IMR-90 (cell line): ENCODE results near the gene NT5E. TPM values are rescaled to one million over a fixed set of nuclear protein-coding genes. Genes with fewer than 3 reads are reported as not detected.

Source experiments
- ATAC-seq: fragments of 200-7000 bp; cut with Tn5 transposase; 2 replicates; pipeline ENCODE4 v1.9.1; 2020; ENCODE audit warnings: low read depth, mild to moderate bottlenecking, moderate library complexity
- BruUV-seq: library from RNA; stranded (reverse); fragments of 400-500 nt; replicated peaks from 2 replicates; lab custom pipeline; 2021; lab: Mats Ljungman, UMichigan
- CTCF ChIA-PET: fragments of 300-600 bp; formaldehyde crosslinking; extraction: SDS; loops from one replicate; lab custom pipeline; 2021; ENCODE audit warnings: antibody characterized with exemption; lab: Yijun Ruan, JAX
- POLR2A ChIA-PET: fragments of 300-600 bp; sonication (Branson Sonifier 250); formaldehyde crosslinking; loops from one replicate; lab custom pipeline; 2022; ENCODE audit warnings: antibody characterized with exemption; ENCODE audit not compliant: unreplicated experiment; lab: Charles Lee
- DNase-seq: peaks from one replicate; pipeline ENCODE4 v3.0.0; 2013
- H2AFZ ChIP-seq: replicated peaks from 2 replicates; pipeline ENCODE3; 2013; ENCODE audit warnings: low read length, mild to moderate bottlenecking; ENCODE audit not compliant: poor library complexity
- H2AK5ac ChIP-seq: 2 replicates; pipeline ENCODE4 v1.6.1; 2013; ENCODE audit warnings: low read depth, low read length, inconsistent platforms
- H2AK9ac ChIP-seq: replicated peaks from 2 replicates; pipeline ENCODE3; 2013; ENCODE audit warnings: mild to moderate bottlenecking, low read depth, low read length, moderate library complexity; ENCODE audit not compliant: poor library complexity
- H2BK120ac ChIP-seq: 2 replicates; pipeline ENCODE4 v1.6.1; 2013; ENCODE audit warnings: low read depth, low read length, inconsistent platforms
- H2BK15ac ChIP-seq: 3 replicates; pipeline ENCODE4 v1.6.1; 2013; ENCODE audit warnings: low read depth, low read length, inconsistent platforms
- H2BK20ac ChIP-seq: 2 replicates; pipeline ENCODE4 v1.6.1; 2013; ENCODE audit warnings: low read depth, mild to moderate bottlenecking, inconsistent platforms, low read length, moderate library complexity
- H2BK5ac ChIP-seq: 2 replicates; pipeline ENCODE4 v1.6.1; 2013; ENCODE audit warnings: mild to moderate bottlenecking, low read depth, low read length, inconsistent platforms; ENCODE audit not compliant: poor library complexity, severe bottlenecking
- H3K14ac ChIP-seq: replicated peaks from 2 replicates; pipeline ENCODE4 v1.6.1; 2013; ENCODE audit warnings: low read depth, low read length, inconsistent platforms
- H3K18ac ChIP-seq: 2 replicates; pipeline ENCODE4 v1.6.1; 2013; ENCODE audit warnings: low read depth, low read length, control low read depth
- H3K23ac ChIP-seq: 2 replicates; pipeline ENCODE4 v1.6.1; 2013; ENCODE audit warnings: low read depth, low read length, inconsistent platforms
- H3K27ac ChIP-seq: 2 replicates; pipeline ENCODE4 v1.5.1; 2013; ENCODE audit warnings: mild to moderate bottlenecking, control low read depth, low read length; ENCODE audit not compliant: insufficient read depth
- H3K27me3 ChIP-seq: 2 replicates; pipeline ENCODE4 v1.6.1; 2013; ENCODE audit warnings: low read length; ENCODE audit not compliant: control insufficient read depth, insufficient read depth
- H3K36me3 ChIP-seq: 2 replicates; pipeline ENCODE4 v1.6.1; 2013; ENCODE audit warnings: low read length, mixed read lengths; ENCODE audit not compliant: control insufficient read depth, insufficient read depth
- H3K4ac ChIP-seq: 2 replicates; pipeline ENCODE4 v1.6.1; 2013; ENCODE audit warnings: low read depth, low read length, inconsistent platforms
- H3K4me1 ChIP-seq: 2 replicates; pipeline ENCODE4 v1.6.1; 2013; ENCODE audit warnings: low read length, mixed read lengths; ENCODE audit not compliant: control insufficient read depth, insufficient read depth
- H3K4me2 ChIP-seq: 2 replicates; pipeline ENCODE4 v1.6.1; 2013; ENCODE audit warnings: low read depth, mild to moderate bottlenecking, control low read depth, low read length, moderate library complexity
- H3K4me3 ChIP-seq: 2 replicates; pipeline ENCODE4 v1.5.1; 2013; ENCODE audit warnings: low read depth, mild to moderate bottlenecking, control low read depth, low read length, moderate library complexity; ENCODE audit not compliant: insufficient read depth
- H3K56ac ChIP-seq: 2 replicates; pipeline ENCODE4 v1.6.1; 2013; ENCODE audit warnings: low read length, inconsistent platforms; ENCODE audit not compliant: insufficient read depth; ENCODE audit errors: extremely low read depth
- H3K79me1 ChIP-seq, 2 experiments: 2 replicates each; pipeline ENCODE4 v1.6.1; 2013; ENCODE audit warnings: low read length in 2 of 2, inconsistent platforms in 1 of 2, low read depth in 1 of 2
- H3K9ac ChIP-seq: 2 replicates; pipeline ENCODE4 v1.6.1; 2013; ENCODE audit warnings: low read depth, low read length, control low read depth
- H3K9me1 ChIP-seq: 2 replicates; pipeline ENCODE4 v1.6.1; 2013; ENCODE audit warnings: low read length, inconsistent platforms; ENCODE audit not compliant: insufficient read depth
- H3K9me3 ChIP-seq: 2 replicates; pipeline ENCODE4 v1.6.1; 2013; ENCODE audit warnings: low read length; ENCODE audit not compliant: control insufficient read depth, insufficient read depth
- H4K20me1 ChIP-seq: 2 replicates; pipeline ENCODE4 v1.6.1; 2013; ENCODE audit warnings: low read length, inconsistent platforms; ENCODE audit not compliant: insufficient read depth
- H4K5ac ChIP-seq: 2 replicates; pipeline ENCODE4 v1.6.1; 2013; ENCODE audit warnings: mild to moderate bottlenecking, low read depth, low read length, control low read depth
- H4K8ac ChIP-seq, 2 experiments: 2 replicates each; pipeline ENCODE4 v1.6.1; 2013; ENCODE audit warnings: low read depth in 2 of 2, low read length in 2 of 2, control low read depth in 1 of 2, inconsistent platforms in 1 of 2
- H4K91ac ChIP-seq: 2 replicates; pipeline ENCODE4 v1.6.1; 2013; ENCODE audit warnings: low read depth, low read length, inconsistent platforms; ENCODE audit not compliant: insufficient read depth
- CHD1 ChIP-seq: IDR thresholded peaks from 2 replicates; pipeline ENCODE4 v1.6.1; 2012; ENCODE audit warnings: low read depth, low read length, improper control_type of control experiment
- FOS ChIP-seq: fragments of 150-350 bp; IDR thresholded peaks from 2 replicates; pipeline ENCODE4 v1.6.1; 2016; ENCODE audit warnings: low read depth, low read length
- WGBS, 2 experiments: methylation state at CpG; one replicate each; pipeline versions ENCODE4 v1.1.5 to v1.1.7; 2013; ENCODE audit warnings: missing lambda C conversion rate in 2 of 2; ENCODE audit not compliant: insufficient read length in 1 of 2; ENCODE audit errors: extremely low coverage in 2 of 2; 5-methylcytosine and 5-hydroxymethylcytosine counted together
- dilution Hi-C: fragments of 300-500 bp; cut with HindIII; formaldehyde crosslinking; loops from one replicate; pipeline ENCODE4 v1.14.3; 2018; ENCODE audit warnings: low sequenced_read_pairs; ENCODE audit not compliant: unreplicated experiment
- in situ Hi-C: fragments of 300-500 bp; cut with MboI; formaldehyde crosslinking; loops from 3 replicates; pipeline ENCODE4 v1.14.3; 2019; ENCODE audit warnings: low sequenced_read_pairs, inconsistent platforms, mixed read lengths
- intact Hi-C: fragments of 100-400 bp; cut with micrococcal nuclease; formaldehyde crosslinking; loops from 2 replicates; pipeline ENCODE4 v1.10.0; 2022
- polyA plus RNA-seq, 3 experiments: library from polyadenylated mRNA; depleted of rRNA; stranded (reverse); fragments of >200 nt; gene quantifications; 2 replicates each; pipeline ENCODE4 v1.2.3, GENCODE V29; 2012; ENCODE audit warnings: low replicate concordance in 1 of 3
- total RNA-seq: library from RNA; depleted of rRNA; stranded (reverse); fragments of >200 nt; gene quantifications from 2 replicates; pipeline ENCODE4 v1.2.3, GENCODE V29; 2012

Gene NT5E
- total and polyA plus RNA-seq, 2 of the 4 experiments (the other 2 are of a cell fraction), result 153 to 280 TPM

GRCh38 chr6:85460921-85461797 is 11.3 kb downstream of the NT5E start:
- intact Hi-C loops, result no loop called here
- H4K91ac ChIP-seq, result peak overlapping the region; percentile 46
- no TSS peak for BruUV-seq
- CTCF ChIA-PET, result interaction anchor here (2.0 kb wide), 1 partner anchor 22 kb away, joined by 6 read pairs; no protein-coding TSS in a partner anchor
- no peaks in the 10 kb centered on the region for H3K9me3 ChIP-seq
- H3K4me3 ChIP-seq, result no peak overlapping the region
- H3K4me2 ChIP-seq, result no peak overlapping the region
- no peak for DNase-seq
- H3K23ac ChIP-seq, result peak overlapping the region; percentile 66; the same call in 1 of the 2 replicates
- 60% methylated on average over 1 of the region's 4 CpGs; no CpG with 5 or more reads in 1 of the 2 experiments for WGBS, 2 experiments
- H2BK20ac ChIP-seq, result peak overlapping the region; percentile 15; the same call in 1 of the 2 replicates
- H2BK120ac ChIP-seq, result peak overlapping the region; percentile 69; the same call in 1 of the 2 replicates
- no peak overlapping the region for H3K56ac ChIP-seq
- peak overlapping the region; percentile 79; the same call in 2 of the 3 replicates for H2BK15ac ChIP-seq
- in situ Hi-C loops, result no loop called here
- peak overlapping the region; percentile 90 for H2BK5ac ChIP-seq
- H3K18ac ChIP-seq, result peak overlapping the region; percentile 59; the same call in 1 of the 2 replicates
- H3K27ac ChIP-seq, result peak overlapping the region; percentile 10; the same call in 1 of the 2 replicates
- H3K4ac ChIP-seq, result peak overlapping the region; percentile 84
- no peak for TF ChIP-seq CHD1
- TF ChIP-seq FOS, result no peak
- H3K9me1 ChIP-seq, result peaks cover 48% of the 10 kb centered on the region
- peaks cover 51% of the 10 kb centered on the region for H3K4me1 ChIP-seq
- no peak for ATAC-seq
- H3K79me1 ChIP-seq, result peaks cover 43 to 68% of the 10 kb centered on the region in 2 experiments
- no peaks in the 10 kb centered on the region for H3K27me3 ChIP-seq
- peak overlapping the region; percentile 94 for H2AK5ac ChIP-seq
- no peak overlapping the region; the same call in 1 of the 2 replicates for H3K9ac ChIP-seq
- peaks cover 5% of the 10 kb centered on the region; the same call in 1 of the 2 replicates for H3K36me3 ChIP-seq
- no peak overlapping the region for H2AFZ ChIP-seq
- H3K14ac ChIP-seq, result peak overlapping the region; percentile 53
- H2AK9ac ChIP-seq, result no peak overlapping the region
- H4K5ac ChIP-seq, result peak overlapping the region; percentile 11; the same call in 1 of the 2 replicates
- POLR2A ChIA-PET, result interaction anchor here (0.7 kb wide), 1 partner anchor 11 kb away, joined by 3 read pairs; the partner anchor contains the start of gene NT5E
- dilution Hi-C loops, result no loop called here
- H4K8ac ChIP-seq, result peak overlapping the region; percentile 41 to 60; a peak in 2 of 4 replicates
- peaks cover 34% of the 10 kb centered on the region for H4K20me1 ChIP-seq
